OCI-LY1 (cell line): ENCODE data around the gene RNASE4.

Experiments used
- EZH2 ChIP-seq: fragments of 200-600 bp; sonication (generic), shearing (Covaris generic); IDR thresholded peaks from 2 replicates; pipeline ENCODE4 v1.8.0; 2017; ENCODE audit warnings: borderline replicate concordance, mixed run types, mild to moderate bottlenecking, antibody characterized with exemption, low read length, moderate library complexity, mixed read lengths
- TF ChIP-seq, protein P1 (sequence below): fragments of 200-600 bp; sonication (generic), shearing (Covaris generic); IDR thresholded peaks from 2 replicates; pipeline ENCODE4 v1.5.1; 2017; ENCODE audit warnings: mild to moderate bottlenecking, antibody characterized with exemption, low read length, moderate library complexity, mixed read lengths

DNA sequence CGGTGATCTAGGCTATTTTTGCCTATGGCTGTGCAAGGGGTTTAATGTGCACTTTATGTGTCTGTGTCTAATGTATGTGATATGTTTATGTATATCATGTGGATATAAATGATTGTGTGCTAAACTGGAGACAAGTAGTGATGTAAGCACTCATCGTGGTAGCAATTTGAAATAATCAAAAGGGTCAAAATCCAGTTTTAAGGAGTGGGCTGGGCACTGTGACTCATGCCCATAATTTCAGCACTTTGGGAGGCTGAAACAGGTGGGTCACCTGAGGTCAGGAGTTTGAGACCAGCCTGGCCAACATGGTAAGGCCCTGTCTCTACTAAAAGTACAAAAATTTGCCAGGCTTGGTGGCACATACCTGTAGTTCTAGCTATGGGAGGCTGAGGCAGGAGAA lies 64.1 kb downstream of the RNASE4 start:
- TF ChIP-seq, protein P1, sequence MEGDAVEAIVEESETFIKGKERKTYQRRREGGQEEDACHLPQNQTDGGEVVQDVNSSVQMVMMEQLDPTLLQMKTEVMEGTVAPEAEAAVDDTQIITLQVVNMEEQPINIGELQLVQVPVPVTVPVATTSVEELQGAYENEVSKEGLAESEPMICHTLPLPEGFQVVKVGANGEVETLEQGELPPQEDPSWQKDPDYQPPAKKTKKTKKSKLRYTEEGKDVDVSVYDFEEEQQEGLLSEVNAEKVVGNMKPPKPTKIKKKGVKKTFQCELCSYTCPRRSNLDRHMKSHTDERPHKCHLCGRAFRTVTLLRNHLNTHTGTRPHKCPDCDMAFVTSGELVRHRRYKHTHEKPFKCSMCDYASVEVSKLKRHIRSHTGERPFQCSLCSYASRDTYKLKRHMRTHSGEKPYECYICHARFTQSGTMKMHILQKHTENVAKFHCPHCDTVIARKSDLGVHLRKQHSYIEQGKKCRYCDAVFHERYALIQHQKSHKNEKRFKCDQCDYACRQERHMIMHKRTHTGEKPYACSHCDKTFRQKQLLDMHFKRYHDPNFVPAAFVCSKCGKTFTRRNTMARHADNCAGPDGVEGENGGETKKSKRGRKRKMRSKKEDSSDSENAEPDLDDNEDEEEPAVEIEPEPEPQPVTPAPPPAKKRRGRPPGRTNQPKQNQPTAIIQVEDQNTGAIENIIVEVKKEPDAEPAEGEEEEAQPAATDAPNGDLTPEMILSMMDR, result no peak
- no peak for TF ChIP-seq EZH2
